Stimulated activated CD8-positive, alpha-beta memory T cell treated with anti-CD3 and anti-CD28 coated beads, Interleukin-7, amount 100 ng/mL, for 4 hours (primary cell): Measurements from ENCODE around the gene DLEC1.
A peak's percentile ranks its signal among the peaks of the same experiment; 100 is the strongest.

ENCODE experiments used
- DNase-seq, 2 donors: peaks; one replicate each; pipeline ENCODE4 v3.0.0-alpha.2; 2020; ENCODE audit warnings: low read depth in 2 of 2

Gene DLEC1

DNA sequence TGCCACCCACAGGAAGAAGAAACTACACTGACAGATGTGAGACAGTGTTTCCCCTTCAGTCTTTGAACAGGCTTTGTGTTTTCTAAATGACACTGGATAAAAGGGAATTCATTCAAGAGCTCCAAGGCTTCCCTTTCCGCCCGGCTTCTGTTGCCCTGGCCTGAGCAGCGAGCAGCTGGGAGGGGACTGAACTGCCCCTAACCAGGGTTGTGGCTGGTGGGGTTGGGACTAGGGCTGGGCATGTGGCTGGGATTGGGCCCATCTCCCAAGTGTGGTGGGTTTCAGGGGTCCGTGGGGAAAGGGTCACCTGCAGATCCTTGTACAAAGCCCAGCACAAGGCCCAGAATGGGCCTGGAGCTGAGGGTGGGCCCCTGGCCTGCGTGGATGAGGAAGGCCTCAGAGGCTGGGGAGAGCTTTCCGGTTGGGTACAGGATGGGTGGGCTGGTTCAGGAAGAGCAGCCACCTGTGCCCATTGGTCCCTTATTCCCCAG lies 38.0 kb upstream of the DLEC1 start:
- no peak for DNase-seq

DNA sequence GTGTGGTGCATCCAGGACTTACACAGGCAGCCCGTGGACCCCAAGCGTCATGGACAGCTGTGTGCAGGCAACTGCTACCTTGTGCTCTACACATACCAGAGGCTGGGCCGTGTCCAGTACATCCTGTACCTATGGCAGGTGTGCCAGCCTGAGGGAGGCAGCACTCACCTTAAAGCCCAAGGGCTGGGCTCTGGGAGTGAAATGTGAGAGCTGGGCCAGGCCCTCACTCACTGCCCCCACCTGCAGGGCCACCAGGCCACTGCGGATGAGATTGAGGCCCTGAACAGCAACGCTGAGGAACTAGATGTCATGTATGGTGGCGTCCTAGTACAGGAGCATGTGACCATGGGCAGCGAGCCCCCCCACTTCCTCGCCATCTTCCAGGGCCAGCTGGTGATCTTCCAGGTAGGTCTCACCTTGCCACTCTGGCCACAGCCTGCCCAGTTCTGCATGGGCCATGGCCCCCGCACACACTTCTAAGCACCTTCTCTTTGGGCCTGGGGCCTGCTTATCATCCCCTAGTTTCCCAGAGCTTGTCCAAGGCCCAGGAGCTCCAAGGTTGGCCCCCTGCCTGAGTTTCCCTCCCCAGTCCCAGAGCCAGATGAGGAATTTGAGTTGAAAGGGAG lies 37.4 kb upstream of the DLEC1 start:
- DNase-seq = no peak

GRCh38 chr3:38002291-38002876 lies 36.6 kb upstream of the DLEC1 start:
- DNase-seq = no peak

- no peak for DNase-seq
Measured at GRCh38 chr3:38002940-38003339, 36.1 kb upstream of the DLEC1 start.

DNA sequence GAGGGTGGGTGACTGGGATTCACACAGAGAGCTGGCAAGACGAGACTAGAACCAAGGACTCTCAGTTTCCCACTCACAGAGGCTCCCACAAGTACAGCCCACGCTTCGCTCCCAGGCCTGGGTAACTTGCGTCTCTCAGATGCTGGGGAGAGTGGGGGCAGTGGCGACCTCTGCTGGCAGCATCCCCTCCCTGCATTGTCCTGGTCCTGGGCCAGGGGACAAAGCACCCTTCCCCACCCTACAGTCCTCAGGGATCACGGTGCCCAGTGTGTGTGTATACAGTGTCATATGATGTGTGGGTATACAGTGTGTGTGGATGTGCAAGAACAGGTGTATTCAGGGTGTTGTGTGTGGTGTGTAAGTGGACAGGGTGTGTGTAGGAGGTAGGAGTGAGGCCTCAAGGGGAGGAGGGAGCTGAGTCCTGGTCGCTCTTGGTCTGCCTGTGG lies 35.6 kb upstream of the DLEC1 start:
- DNase-seq = peak; percentile 26 to 44

DNA sequence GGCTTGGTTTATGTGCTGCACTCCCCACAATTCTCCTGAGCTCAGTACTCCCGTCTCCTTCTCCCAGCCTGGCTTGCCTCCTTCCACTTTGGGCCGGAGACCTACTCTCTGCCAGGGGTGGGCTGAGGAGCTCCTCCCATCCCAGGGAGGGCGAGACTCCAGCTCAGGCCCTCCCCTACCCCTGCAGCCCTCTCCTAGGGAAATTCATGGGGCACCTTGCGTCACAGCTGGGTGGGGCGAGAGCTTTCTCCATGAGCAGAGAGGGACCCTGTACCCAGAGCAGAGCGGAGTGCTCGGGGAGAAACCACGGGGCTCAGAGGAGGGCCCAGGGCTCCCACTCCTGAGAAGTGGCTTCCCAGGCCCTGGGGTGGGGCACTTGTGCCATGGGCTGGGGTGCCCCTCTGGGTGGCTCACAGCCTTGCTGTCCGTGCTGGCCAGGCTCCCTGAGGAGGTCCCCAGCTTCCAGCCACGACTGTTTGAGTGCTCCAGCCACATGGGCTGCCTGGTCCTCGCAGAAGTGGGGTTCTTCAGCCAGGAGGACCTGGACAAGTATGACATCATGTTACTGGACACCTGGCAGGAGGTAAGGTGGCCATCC lies 35.1 kb upstream of the DLEC1 start:
- no peak for DNase-seq

DNA sequence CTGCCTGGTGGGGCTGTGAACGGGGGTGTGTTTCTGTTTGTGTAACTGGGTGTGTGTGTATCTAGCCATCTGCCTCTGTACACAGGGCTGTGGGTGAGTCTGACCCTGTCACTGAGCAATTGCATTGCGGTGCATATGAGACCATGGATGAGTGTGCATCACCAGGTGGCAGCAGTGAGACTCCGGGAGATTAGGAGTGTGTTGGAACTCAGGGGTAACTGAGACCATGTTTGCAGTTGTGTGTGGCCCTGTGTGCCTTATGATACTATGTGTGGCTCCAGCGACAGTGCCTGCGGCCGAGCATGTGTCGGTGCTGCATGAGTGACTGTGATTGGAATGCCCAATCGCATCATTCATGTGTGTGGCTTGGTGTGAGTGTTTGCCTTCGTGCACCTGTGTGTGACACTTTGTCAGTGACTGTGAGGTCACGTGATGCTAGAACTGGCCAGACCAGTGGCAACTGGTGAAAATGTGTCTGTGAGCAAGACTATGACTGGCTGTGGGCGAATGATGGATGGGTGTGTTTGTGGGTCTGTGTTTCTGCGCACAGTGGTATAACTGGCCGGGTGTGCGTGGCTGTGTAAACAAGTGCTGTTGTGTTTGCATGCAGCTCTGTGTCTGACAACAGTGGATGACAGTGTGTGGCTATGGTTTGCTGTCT lies 34.5 kb upstream of the DLEC1 start:
- DNase-seq = peak; percentile 26 to 40

GRCh38 chr3:38005076-38006020 lies 33.7 kb upstream of the DLEC1 start:
- DNase-seq = no peak

DNA sequence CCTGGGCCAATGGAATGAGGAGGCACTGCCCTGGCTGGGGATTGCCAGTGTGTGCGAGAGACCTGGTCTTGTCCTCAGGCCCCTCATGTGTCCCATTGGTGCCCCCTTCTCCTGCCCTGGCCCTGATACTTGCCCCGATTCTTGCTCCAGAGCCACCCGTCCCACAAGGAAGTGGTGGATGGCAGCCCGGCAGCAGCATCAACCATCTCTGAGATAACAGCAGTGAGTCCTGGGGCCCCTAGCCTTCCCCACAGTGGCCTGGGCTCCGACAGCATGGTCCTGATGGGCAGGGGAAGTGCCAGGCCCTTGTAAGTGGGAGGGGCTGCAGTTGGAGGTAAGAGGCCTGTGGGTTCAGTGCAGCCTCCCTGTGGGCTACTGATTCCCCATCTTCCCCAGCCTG lies 33.0 kb upstream of the DLEC1 start:
- no peak for DNase-seq

DNA sequence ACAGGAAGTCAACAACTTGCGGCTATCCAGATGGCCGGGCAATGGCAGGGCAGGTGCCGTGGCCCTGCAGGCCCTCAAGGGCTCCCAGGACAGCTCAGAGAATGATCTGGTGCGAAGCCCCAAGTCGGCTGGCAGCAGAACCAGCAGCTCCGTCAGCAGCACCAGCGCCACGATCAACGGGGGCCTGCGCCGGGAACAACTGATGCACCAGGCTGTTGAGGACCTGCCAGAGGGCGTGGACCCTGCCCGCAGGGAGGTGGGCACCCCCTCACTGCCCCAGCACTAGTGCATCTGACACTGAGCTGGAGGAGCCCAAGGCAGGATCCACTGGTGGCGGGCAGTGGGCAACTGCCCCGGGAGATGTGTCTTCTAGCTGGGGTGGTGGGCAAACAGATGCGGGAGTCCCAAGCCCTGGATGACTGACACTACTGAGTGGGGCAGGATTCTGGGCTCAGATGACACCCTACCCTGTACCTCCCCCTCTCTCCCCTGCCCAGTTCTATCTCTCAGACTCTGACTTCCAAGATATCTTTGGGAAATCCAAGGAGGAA lies 32.5 kb upstream of the DLEC1 start:
- DNase-seq = no peak

DNA sequence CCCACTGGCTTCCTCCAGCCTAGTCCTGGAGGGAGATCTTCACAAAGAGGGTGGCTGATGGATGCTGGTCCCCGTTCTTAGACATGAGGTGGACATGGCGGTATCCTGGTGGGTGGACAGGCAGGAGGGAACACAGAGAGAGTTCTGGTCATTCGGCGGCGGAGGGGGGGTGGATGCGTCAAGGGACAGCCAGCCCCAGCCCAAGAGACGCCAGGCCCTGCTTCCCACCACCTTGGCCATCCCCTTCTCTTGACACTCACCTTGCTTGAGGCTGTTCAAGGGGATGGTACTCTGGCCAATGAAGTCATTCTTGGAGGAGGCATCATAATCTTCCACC lies 31.3 kb upstream of the DLEC1 start:
- no peak for DNase-seq

GRCh38 chr3:38008191-38008701 lies 30.8 kb upstream of the DLEC1 start:
- no peak for DNase-seq

- no peak for DNase-seq
Measured at GRCh38 chr3:38008971-38009580, 29.9 kb upstream of the DLEC1 start.

DNA sequence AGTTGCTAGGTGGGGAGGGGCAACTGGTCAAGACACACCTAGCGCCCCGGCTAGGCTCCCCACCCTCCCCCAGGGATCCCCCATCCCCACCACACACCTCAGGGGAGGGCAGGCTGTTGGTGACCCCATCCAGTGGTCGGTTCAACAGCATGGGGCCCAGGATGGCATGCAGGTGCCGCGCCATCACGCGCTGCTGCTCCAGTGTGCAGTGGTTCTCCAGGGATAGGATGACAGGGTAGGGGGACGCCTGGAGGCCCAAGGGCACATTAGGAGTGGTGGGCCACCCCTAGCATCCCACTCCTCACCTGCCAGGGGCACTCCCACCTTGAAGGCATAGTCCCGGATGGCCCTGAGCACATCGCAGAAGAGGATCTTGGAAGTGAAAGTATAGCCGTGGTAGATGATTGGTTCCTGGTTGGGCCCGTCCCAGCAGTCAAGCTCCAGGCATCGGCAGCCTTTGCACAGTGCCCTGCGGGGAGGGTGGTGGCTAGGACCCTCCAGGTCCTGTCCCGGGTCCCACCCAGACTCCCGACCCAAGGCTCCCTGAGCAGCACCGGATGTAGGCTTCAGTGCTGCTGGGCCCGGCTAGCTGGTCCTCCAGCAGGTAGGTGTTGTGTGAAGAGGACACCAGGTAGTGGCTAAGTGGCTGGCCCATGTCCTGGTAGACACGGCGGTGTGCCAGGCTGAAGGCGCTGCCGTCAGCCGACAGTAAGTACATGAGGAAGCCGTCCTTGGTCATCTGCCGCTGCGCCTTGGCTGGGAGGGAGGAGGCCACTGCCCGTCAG lies 29.0 kb upstream of the DLEC1 start:
- DNase-seq = no peak

- no peak for DNase-seq
Measured at GRCh38 chr3:38011111-38011510, 27.9 kb upstream of the DLEC1 start.

GRCh38 chr3:38015485-38015884 lies 23.5 kb upstream of the DLEC1 start:
- DNase-seq = no peak

DNA sequence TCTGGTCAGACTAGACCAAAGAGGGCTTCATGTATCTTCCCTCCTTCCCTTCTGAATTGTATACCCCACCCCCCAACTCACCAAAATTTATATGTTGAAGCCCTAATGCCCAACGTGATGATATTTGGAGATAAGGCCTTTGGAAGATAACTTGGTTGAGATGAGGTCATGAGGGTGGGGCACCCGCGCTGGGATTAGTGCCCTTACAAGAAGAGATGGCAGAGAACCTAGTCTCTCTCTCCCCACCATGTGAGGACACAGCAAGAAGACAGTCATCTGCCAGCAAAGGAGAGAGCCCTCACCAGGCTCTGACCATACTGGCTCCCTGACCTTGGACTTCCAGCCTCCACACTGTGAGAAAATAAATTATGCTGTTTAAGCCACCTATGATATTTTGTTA lies 23.0 kb upstream of the DLEC1 start:
- no peak for DNase-seq

DNA sequence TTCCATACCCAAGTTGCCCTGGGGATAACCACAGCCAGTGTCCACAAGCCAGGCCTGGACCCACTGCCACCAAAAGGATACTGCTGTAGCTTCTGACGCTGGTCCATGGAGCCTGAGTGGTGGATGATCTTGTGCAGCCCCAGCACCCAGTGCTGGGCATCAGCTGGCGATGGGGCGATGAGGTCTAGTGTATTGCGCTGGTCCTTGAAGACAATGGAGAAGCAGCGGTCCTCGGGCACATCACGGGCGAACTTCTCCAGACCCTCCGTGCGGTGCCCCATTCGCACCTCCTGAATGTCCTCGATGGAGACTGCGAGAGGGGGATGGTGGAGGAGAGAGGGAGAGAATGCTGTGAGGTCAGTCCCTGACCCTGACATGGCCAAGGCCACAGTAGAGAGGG lies 22.6 kb upstream of the DLEC1 start:
- no peak for DNase-seq

- DNase-seq = no peak
Measured at GRCh38 chr3:38016847-38017444, 22.1 kb upstream of the DLEC1 start.
